OCI-LY1 (cell line): ENCODE data around the gene TIMP3.

Experiments used
- CTCF ChIP-seq: fragments of 200-600 bp; sonication (generic), shearing (Covaris generic); IDR thresholded peaks from 2 replicates; pipeline ENCODE4 v1.5.1; 2017; ENCODE audit warnings: mild to moderate bottlenecking, antibody characterized with exemption, low read length, moderate library complexity, mixed read lengths
- EZH2 ChIP-seq: fragments of 200-600 bp; sonication (generic), shearing (Covaris generic); IDR thresholded peaks from 2 replicates; pipeline ENCODE4 v1.8.0; 2017; ENCODE audit warnings: borderline replicate concordance, mixed run types, mild to moderate bottlenecking, antibody characterized with exemption, low read length, moderate library complexity, mixed read lengths

- no peak for TF ChIP-seq CTCF
- no peak for TF ChIP-seq EZH2
These were observed 110.0 kb downstream of the TIMP3 start for GRCh38 chr22:32911503-32911902.
